Measurements from ENCODE around the gene MSL3B.

Gene MSL3B

GRCh38 chr2:233865838-233866237, 2.3 kb downstream of the MSL3B start:
- Mint-ChIP-seq H3K4me3 (no peak overlapping the region), H3K9me3 (peaks cover 5% of the 10 kb centered on the region), H3K4me1 (ENCODE audit: low read depth in 2 of 2) (peaks cover 11 to 13% of the 10 kb centered on the region in 2 donors), H3K27ac (no peak overlapping the region), H3K36me3 (peaks cover 11% of the 10 kb centered on the region), H3K27me3 (peaks cover 8 to 19% of the 10 kb centered on the region in 2 donors)
- no peak for DNase-seq (ENCODE audit: low spot score)
- ATAC-seq, result no peak

- ATAC-seq, result no peak
- Mint-ChIP-seq H3K27ac (no peak overlapping the region), H3K4me1 (ENCODE audit: low read depth in 2 of 2) (peaks cover 0 to 1% of the 10 kb centered on the region in 2 donors), H3K4me3 (no peak overlapping the region), H3K9me3 (no peaks in the 10 kb centered on the region), H3K27me3 (no peaks in the 10 kb centered on the region), H3K36me3 (no peaks in the 10 kb centered on the region)
- DNase-seq (ENCODE audit: low spot score), result no peak
Measured at GRCh38 chr2:233862261-233862768, 5.9 kb downstream of the MSL3B start.

- Mint-ChIP-seq H3K4me1 (ENCODE audit: low read depth in 2 of 2) (peaks cover 13 to 15% of the 10 kb centered on the region in 2 donors), H3K27me3 (no peaks in the 10 kb centered on the region), H3K36me3 (no peaks in the 10 kb centered on the region), H3K9me3 (no peaks in the 10 kb centered on the region), H3K4me3 (no peak overlapping the region), H3K27ac (no peak overlapping the region)
- ATAC-seq (no peak), DNase-seq (ENCODE audit: low spot score) (no peak)
Measured at GRCh38 chr2:233858331-233858730, 9.9 kb downstream of the MSL3B start.

GRCh38 chr2:233857511-233858141, 10.6 kb downstream of the MSL3B start:
- ATAC-seq (no peak), DNase-seq (ENCODE audit: low spot score) (peak; percentile 75)
- Mint-ChIP-seq H3K4me3 (no peak overlapping the region), H3K36me3 (peaks cover 6% of the 10 kb centered on the region), H3K27me3 (no peaks in the 10 kb centered on the region), H3K9me3 (no peaks in the 10 kb centered on the region), H3K27ac (no peak overlapping the region), H3K4me1 (ENCODE audit: low read depth in 2 of 2) (peaks cover 14 to 21% of the 10 kb centered on the region in 2 donors)

GRCh38 chr2:233856184-233856583, 12.0 kb downstream of the MSL3B start:
- Mint-ChIP-seq H3K4me3 (no peak overlapping the region), H3K27me3 (no peaks in the 10 kb centered on the region), H3K4me1 (ENCODE audit: low read depth in 2 of 2) (peaks cover 16 to 25% of the 10 kb centered on the region in 2 donors), H3K27ac (peak overlapping the region; percentile 35 to 92), H3K9me3 (no peaks in the 10 kb centered on the region), H3K36me3 (peaks cover 11% of the 10 kb centered on the region)
- no peak for DNase-seq (ENCODE audit: low spot score)
- ATAC-seq, result no peak

GRCh38 chr2:233855345-233855744, 12.8 kb downstream of the MSL3B start:
- ATAC-seq (no peak), DNase-seq (ENCODE audit: low spot score) (no peak)
- no peaks in the 10 kb centered on the region for H3K27me3 Mint-ChIP-seq
- H3K36me3 Mint-ChIP-seq, result peaks cover 11% of the 10 kb centered on the region
- peak overlapping the region; percentile 91 for H3K4me3 Mint-ChIP-seq
- peak overlapping the region; percentile 35 to 92 for H3K27ac Mint-ChIP-seq
- H3K9me3 Mint-ChIP-seq, result no peaks in the 10 kb centered on the region
- peaks cover 16 to 25% of the 10 kb centered on the region in 2 donors for H3K4me1 Mint-ChIP-seq (ENCODE audit: low read depth in 2 of 2)

GRCh38 chr2:233854241-233854981, 13.8 kb downstream of the MSL3B start, which contains the start of gene HJURP:
HJURP (minus strand) TSS chr2:233854535; CDS start chr2:233854500, 35 bp downstream.
- H3K4me3 Mint-ChIP-seq, result peak within 1 kb of the TSS; percentile 91

GRCh38 chr2:233853883-233854240, 14.3 kb downstream of the MSL3B start:
- Mint-ChIP-seq H3K27ac (peak overlapping the region; percentile 92 to 95), H3K9me3 (no peaks in the 10 kb centered on the region), H3K36me3 (peaks cover 11% of the 10 kb centered on the region), H3K4me1 (ENCODE audit: low read depth in 2 of 2) (peaks cover 16 to 26% of the 10 kb centered on the region in 2 donors), H3K4me3 (peak overlapping the region; percentile 91), H3K27me3 (no peaks in the 10 kb centered on the region)
- DNase-seq (ENCODE audit: low spot score), result no peak
- peak in 1 of 2 donors; percentile 1 for ATAC-seq

More at GRCh38 chr2:233854241-233854981, 13.8 kb downstream of the MSL3B start, which contains the start of gene HJURP:
- peak within 1 kb of the TSS; percentile 92 to 95 for H3K27ac Mint-ChIP-seq
- peak; percentile 97 to 99 for ATAC-seq
- no peaks in the 10 kb centered on the region for H3K9me3 Mint-ChIP-seq
- H3K27me3 Mint-ChIP-seq, result no peaks in the 10 kb centered on the region
- DNase-seq (ENCODE audit: low spot score), result peak; percentile 95
- peaks cover 16 to 25% of the 10 kb centered on the region in 2 donors for H3K4me1 Mint-ChIP-seq (ENCODE audit: low read depth in 2 of 2)
- H3K36me3 Mint-ChIP-seq, result peaks cover 11% of the 10 kb centered on the region

- no peak for DNase-seq (ENCODE audit: low spot score)
- ATAC-seq, result no peak
- Mint-ChIP-seq H3K4me3 (peak overlapping the region; percentile 91), H3K27ac (peak overlapping the region; percentile 36 to 92), H3K27me3 (no peaks in the 10 kb centered on the region), H3K36me3 (peaks cover 16% of the 10 kb centered on the region), H3K4me1 (ENCODE audit: low read depth in 2 of 2) (peaks cover 16 to 31% of the 10 kb centered on the region in 2 donors), H3K9me3 (no peaks in the 10 kb centered on the region)
Measured at GRCh38 chr2:233853353-233853752, 14.8 kb downstream of the MSL3B start.

- Mint-ChIP-seq H3K4me3 (peak overlapping the region; percentile 91), H3K27ac (no peak overlapping the region), H3K36me3 (peaks cover 16% of the 10 kb centered on the region), H3K9me3 (no peaks in the 10 kb centered on the region), H3K4me1 (ENCODE audit: low read depth in 2 of 2) (peaks cover 14 to 31% of the 10 kb centered on the region in 2 donors), H3K27me3 (no peaks in the 10 kb centered on the region)
- no peak for DNase-seq (ENCODE audit: low spot score)
- ATAC-seq, result no peak
Measured at GRCh38 chr2:233852056-233852455, 16.1 kb downstream of the MSL3B start.

GRCh38 chr2:233851169-233851568, 17.0 kb downstream of the MSL3B start:
- Mint-ChIP-seq H3K27ac (no peak overlapping the region), H3K27me3 (no peaks in the 10 kb centered on the region), H3K4me1 (ENCODE audit: low read depth in 2 of 2) (peaks cover 14 to 31% of the 10 kb centered on the region in 2 donors), H3K36me3 (peaks cover 16% of the 10 kb centered on the region), H3K4me3 (peak overlapping the region; percentile 39), H3K9me3 (no peaks in the 10 kb centered on the region)
- ATAC-seq (no peak), DNase-seq (ENCODE audit: low spot score) (no peak)

- no peak overlapping the region for H3K4me3 Mint-ChIP-seq
- H3K4me1 Mint-ChIP-seq (ENCODE audit: low read depth in 2 of 2), result peaks cover 12 to 28% of the 10 kb centered on the region in 2 donors
- no peak overlapping the region for H3K27ac Mint-ChIP-seq
- ATAC-seq (no peak), DNase-seq (ENCODE audit: low spot score) (no peak)
- H3K36me3 Mint-ChIP-seq, result peaks cover 16% of the 10 kb centered on the region
- no peaks in the 10 kb centered on the region for H3K9me3 Mint-ChIP-seq
- no peaks in the 10 kb centered on the region for H3K27me3 Mint-ChIP-seq
Measured at GRCh38 chr2:233850745-233851144, 17.4 kb downstream of the MSL3B start.

- Mint-ChIP-seq H3K4me1 (ENCODE audit: low read depth in 2 of 2) (peaks cover 9 to 23% of the 10 kb centered on the region in 2 donors), H3K27me3 (no peaks in the 10 kb centered on the region), H3K9me3 (no peaks in the 10 kb centered on the region), H3K4me3 (no peak overlapping the region), H3K36me3 (peaks cover 16% of the 10 kb centered on the region), H3K27ac (no peak overlapping the region)
- DNase-seq (ENCODE audit: low spot score) (no peak), ATAC-seq (no peak)
Measured at GRCh38 chr2:233849607-233850271, 18.4 kb downstream of the MSL3B start.

Data from natural killer cell treated with Interleukin-12 subunit alpha and Interleukin-12 subunit beta and Interleukin-15 and Interleukin-18, amount 100 ng/mL, for 72 hours (primary cell).